ENCODE data around the gene RIPOR3.
A peak's percentile ranks its signal among the peaks of the same experiment; 100 is the strongest.

RIPOR3 gene, protein sequence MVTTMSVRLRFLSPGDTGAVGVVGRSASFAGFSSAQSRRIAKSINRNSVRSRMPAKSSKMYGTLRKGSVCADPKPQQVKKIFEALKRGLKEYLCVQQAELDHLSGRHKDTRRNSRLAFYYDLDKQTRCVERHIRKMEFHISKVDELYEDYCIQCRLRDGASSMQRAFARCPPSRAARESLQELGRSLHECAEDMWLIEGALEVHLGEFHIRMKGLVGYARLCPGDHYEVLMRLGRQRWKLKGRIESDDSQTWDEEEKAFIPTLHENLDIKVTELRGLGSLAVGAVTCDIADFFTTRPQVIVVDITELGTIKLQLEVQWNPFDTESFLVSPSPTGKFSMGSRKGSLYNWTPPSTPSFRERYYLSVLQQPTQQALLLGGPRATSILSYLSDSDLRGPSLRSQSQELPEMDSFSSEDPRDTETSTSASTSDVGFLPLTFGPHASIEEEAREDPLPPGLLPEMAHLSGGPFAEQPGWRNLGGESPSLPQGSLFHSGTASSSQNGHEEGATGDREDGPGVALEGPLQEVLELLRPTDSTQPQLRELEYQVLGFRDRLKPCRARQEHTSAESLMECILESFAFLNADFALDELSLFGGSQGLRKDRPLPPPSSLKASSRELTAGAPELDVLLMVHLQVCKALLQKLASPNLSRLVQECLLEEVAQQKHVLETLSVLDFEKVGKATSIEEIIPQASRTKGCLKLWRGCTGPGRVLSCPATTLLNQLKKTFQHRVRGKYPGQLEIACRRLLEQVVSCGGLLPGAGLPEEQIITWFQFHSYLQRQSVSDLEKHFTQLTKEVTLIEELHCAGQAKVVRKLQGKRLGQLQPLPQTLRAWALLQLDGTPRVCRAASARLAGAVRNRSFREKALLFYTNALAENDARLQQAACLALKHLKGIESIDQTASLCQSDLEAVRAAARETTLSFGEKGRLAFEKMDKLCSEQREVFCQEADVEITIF

DNA sequence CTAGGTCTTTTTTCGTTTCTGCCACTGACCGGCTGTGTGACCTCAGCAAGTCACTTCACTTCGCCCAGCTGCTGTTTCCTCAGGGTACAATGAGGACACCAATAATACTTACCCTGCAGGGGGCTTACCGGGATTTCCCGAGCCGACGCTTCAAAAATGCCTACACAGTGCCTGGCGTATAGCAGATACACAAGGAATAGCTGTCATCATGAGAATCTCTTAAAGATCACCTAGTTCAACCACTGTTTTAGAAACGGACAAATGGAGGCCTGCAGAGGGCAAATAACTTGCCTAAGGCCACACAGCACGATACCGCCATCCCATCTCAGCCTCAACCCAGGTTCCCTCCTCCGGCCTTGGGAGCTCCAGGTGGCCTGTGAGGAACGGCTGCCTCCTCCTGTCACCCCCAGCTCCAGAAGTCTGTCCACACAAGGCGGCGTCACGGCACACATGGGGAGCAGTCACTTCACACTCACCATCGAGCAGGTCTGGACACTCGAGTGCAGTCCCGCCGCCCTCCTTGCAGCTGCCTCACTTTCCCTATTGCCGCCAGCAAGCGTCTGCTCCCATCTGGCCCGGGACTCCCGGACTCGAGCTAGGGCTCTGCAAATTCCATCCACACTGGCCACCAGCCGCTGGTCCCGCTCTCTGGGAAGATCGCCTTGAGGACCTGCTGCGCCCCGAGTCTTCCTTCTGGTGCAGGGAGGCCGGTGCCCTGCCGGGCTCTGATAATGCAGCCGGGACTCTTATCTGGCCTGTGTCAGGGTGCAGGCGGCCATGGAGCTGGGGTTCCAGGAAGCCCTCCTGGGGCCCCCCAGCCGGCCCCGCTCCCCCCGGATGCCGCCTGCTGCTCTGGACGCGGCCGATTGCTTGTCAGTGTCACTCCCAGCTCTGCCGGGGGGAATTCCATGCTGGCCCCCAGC is at the start of gene RIPOR3:
Gene RIPOR3 (minus strand): TSS at position 893 of the 923 bp plus-strand sequence. CDS start 414 bp downstream, at position 479.
- DNase-seq, result peak; percentile 55

DNA sequence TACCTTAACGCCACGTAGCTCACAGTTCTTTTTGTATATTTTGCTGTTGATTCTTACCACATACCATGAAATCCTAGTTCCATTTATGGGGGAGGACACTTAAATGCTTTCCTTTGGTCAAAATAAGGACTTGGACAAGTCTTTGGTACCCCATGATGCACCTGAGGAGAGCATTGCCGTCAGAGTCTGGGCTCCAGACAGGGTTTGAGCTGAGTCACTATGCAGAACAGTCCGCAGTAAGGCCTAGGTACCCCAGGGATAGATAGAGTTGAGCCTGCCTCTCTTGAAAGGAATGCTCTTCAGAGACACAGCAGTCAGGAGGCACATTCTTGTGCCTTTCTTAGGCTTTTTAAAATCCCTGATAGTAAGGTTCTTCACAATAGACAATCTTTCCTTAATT is 46.0 kb upstream of the RIPOR3 start:
- DNase-seq, result no peak

DNA sequence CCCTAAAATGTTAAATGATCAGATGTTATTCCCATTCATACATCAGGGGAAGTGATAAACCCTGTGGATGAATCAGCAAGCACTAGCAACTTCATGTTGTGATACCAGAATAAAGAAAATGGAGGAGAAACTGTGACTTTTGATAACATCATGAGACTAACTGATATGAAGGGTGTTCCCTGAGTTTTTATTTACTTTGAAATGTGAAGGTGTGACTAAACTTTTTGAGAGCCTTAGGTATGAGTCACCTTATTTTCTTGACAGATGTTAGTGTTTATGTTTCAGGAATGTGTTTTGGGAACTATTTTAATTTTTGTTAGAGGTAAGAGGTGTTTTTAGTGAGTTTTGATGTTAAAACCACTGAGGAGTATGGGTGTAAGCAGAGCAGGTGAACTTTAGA is 44.5 kb upstream of the RIPOR3 start:
- DNase-seq, result no peak

DNA sequence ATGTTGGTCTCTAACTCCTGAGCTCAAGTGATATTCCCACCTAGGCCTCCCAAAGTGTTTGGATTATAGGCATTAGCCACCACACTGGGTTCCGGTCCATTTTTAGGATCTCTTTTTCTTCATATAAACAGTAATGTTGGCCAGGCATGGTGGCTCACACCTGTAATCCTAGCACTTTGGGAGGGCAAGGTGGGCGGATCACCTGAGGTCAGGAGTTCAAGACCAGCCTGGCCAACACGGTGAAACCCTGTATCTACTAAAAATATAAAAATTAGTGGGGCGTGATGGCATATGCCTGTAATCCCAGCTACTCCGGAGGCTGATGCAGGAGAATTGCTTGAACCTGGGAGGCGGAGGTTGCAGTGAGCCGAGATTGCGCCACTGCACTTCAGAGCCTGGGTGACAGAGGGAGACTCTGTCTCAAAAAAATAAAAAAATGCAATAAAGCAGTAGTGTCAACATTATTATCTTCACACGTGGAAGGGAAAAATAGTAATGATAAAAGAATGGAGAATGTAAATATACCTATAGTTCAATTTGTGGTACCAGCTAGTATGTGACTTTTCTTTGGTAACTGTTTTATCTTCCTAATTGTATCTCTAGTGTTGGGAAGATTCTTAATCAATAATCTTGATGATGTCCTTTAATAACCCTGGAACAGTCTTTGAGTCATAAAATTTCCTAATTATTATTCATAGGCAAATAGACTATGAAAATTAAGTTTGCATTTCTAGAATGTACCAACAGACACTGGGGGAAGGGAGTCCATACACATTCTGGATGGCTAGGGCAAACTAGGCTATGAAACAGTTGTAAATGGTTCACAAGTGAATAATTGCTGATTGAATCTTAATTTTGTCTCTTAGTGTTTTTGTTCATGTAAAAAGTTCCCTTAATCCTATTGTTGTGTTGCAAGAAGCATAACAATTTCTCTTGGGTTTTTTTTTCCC is 43.7 kb upstream of the RIPOR3 start:
- no peak for DNase-seq

DNA sequence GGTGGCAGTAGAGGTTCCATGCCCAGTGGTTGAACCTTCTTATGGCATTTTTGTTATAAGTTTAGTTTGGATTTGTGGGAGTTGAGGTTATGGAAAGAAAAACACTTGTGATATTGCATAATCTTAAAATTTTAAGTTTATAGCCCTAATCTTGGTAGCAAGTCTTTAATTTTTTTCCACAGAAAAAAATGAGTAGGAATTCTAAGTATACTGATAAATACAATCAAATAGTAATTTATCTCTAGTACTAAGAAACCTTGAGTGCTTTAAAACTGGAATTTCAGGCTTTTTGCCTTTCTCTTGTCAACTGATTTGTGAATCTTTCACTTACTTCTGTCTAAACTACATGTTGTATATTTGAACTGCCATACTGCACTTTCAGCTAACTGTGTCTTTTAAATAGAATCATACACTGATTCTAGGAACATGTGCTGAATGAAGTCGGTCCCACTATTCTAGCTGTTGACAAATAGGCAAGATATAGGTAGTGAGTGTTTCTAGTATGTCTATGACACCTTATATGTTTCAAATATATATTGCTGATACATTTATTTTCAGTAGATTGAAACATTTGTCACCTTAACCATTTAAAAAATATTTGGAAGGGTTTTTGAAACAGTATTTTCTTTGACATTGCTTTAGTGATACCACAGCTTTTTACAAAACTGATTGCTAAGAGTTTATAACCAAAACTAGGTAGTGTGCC is 42.5 kb upstream of the RIPOR3 start:
- no peak for DNase-seq

DNA sequence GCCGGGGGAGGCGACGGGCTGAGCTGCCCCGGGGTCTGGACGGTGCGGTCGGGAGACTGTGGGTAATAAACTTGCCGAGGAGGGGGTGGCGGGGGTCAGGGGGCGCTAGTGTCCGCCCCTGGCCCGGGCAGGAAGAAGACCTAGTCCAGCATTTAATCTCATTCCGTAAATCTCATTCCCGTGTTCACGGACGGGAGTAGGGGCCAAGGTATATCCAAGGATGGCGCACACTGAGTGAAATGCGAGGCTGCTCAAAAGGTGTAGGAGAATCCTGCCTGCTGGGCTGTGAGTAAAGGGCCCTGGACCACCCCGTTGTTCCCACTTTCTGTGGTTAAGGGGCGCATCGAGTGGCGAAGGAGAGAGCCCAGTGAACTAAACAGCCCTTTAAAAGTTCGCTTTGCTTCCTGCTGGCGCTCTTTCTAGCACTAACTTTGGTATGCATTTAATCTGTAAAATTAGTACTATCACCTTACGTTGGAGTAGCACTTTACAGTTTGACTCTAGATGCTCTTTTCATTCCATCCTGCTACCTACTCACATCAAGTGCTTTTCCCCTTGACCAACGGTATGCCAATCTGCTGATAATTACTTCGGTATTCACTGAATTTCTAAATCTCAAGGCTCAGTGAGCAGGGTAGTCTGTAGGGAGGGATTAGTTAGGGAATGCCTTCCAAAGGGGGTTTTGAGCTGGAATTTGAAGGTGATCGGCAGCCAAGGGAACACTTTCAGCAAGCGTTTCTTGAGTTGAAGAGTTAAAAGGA is 40.8 kb upstream of the RIPOR3 start:
- DNase-seq, result peak; percentile 55

DNA sequence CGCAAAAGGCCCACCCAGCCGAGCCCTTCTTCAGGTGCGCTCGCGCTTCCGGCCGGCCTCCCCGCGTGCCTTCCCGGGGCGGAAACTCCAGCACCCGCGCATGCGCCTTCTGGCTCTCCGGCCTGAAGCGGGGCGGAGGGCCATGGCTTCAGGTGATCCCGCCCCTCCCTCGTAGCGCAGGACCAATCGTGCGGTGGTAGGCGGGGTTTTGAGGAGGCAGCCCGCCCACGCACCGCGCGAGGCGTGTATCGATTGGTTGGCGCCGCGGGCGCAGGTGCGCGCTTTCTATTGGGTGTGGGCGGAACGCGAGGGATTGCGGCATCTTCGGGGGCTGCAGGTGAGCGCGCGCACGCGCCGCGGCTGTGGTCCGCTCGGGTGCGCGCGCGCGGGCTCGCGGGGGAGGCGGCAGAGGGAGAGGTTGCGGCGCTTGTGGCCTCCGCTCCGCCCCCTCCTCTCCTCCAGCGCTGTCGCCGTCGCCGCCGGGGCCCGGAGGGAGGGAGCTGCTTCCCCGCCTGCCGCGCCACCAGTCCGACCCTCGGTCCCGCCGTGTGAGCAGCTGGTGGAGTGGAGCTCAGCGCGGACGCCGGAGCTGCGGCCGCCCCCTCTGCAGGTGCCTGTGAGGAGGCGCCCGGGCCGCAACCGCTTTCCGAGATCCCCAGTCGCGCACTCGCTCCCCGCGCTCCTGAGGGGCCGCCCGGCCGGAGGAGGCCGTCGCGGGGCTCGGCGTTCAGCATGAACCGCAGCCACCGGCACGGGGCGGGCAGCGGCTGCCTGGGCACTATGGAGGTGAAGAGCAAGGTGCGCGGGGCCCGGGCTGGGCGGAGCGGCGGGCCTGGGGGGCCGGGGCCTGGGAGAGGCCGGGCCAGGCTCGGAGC is 40.0 kb upstream of the RIPOR3 start, which contains the start of gene PARD6B:
Gene PARD6B (plus strand): TSS at position 526 of the 875 bp plus-strand sequence. CDS start 207 bp downstream, at position 733.
- peak; percentile 99 for DNase-seq

DNA sequence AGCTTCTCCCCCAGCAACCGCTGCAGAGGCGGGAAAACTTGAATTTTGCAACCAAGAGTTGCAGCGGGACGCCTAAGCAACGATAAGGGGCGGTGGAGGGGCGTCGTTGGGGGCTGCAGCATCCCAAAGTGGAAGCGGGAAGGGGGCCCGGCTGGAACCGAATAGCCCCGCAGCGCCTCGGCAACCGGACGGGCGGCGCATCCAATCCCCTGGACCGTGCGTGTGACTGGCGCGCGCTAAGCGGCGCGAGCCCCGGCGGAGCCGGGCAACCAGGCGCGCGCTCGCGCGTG is 39.4 kb upstream of the RIPOR3 start:
- DNase-seq, result no peak

DNA sequence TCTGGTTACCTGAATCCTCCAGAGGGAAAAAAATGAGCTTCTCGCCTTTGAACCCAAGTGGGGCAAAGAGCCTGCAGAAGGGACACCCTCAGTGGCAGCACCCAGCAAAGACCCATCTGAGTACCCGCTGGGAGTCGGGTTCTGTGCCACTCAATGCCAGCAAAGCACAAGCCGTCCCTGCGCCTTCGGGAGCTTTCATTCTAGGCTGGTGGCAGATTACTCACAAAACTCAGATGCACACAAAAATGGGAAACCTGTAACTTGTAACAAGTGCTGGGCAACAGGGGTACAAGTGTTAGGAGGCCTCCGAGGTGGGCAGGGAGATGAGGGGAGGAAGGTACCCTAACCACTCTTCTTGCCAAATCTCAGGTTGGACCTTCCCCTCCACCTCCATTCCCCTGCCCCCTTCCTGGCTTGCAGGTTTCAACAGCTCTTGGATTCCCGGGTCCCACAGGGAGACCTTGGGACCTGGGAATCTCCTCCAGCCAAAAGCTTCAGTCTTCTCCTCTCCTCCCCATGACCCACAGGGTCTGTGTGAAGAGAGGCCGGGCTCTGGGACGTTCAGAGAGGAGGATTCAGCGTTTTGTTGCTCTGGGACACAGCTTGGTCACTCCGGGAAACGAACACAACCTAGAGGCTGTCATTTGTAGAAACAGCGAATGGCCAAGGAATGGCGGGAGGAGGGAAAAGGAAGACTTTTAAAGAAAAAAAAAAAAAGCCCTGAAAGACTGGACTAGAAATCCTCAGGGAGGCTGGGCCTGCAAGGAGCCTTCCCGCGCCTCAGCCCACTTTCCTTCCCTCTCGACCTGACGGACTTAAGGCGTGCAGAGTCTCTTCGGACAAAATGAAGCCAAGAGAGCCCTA is 38.8 kb upstream of the RIPOR3 start:
- no peak for DNase-seq

DNA sequence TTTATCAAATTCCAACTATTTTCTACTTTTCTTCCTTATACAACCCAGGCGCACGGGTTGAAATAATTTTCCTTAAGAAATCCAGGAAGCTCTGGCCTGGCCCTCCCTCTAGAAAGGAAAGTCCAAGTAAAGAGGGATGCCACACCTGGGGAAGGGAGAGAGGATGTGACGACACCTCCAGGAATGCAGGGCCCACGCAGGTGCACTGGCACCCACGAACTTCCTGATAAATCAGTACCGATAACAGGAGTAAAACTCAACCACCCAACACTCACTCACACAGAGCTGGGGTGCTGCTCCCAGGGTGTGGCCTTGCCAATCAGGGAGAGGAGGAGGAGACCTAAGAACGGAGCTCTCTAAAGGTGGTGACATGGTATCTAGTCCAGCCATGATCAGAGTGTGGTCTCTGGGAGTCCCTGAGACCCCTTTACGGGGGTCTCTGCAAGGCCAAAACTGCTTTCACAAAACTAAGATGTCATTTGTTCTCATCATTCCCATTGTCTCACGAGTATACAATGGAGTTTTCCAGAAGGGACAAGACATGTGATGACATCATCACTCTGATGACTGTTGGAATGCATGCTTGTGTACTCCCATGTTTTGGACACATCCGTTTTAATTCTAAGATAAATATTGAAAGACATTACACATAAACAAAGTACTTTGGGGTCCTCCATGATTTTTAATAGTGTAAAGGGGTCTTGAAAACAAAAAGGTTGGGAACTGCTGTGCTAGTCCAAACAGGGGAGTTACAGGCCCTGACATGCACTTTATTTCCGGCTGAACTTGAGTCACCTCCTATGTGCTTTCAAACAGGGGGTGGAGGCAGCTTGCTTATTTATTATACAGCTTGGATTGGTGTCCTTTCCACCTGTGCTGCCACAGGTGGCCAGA is 37.9 kb upstream of the RIPOR3 start:
- no peak for DNase-seq

DNA sequence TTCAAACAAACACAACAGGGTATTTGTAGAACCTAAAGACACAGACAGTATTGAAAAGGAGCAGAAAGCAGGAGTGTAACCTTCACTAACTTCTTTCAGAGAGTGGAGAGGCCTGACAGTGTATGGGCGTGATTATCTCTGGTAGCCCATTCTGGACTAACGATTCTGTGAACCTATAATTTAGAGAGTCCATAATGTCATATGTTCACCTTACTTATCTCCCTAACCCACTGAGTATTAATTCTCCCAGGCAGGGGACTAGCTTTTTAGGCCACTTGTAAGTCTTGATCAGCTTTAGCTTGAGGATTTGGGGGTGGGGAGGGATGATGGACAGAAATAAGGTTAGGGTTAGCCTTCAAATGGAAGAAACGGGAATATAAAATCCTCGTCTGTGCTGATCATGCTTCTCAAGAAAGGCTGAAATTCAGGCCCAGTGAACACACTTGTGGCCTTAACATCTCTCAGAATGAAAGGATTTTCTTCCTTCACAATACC is 37.2 kb upstream of the RIPOR3 start:
- no peak for DNase-seq

DNA sequence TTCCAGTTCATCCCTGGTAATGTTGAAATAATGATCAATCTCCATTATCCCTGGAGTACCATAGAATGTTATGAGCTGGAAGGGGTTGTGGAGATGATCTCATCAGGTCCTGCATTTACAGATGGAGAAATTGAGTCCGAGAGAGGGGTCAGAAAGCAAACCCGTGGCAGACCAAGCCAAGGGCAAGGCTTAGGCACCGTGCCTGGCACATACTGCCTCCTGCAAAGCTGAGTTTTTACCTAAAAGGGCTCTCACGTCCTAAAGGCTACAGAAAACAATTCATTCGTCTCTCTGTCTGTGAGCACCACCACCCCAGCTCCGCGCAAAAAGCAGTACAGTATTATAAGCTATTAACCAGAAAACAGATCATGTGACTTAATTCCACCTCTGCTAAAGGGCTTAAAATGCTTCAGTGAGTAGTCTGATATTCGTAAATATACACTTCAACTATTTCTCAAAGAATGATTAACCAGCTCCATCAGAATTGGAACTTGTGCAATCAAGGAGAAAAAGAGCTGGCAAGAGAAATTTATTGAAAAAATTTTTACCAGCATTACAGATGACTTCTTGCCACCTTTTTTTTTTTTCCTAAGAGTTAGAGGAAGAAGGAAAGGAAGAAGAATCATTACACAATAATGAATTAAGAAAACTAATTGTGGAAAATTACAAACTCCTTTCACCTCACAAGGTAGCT is 36.6 kb upstream of the RIPOR3 start:
- no peak for DNase-seq

DNA sequence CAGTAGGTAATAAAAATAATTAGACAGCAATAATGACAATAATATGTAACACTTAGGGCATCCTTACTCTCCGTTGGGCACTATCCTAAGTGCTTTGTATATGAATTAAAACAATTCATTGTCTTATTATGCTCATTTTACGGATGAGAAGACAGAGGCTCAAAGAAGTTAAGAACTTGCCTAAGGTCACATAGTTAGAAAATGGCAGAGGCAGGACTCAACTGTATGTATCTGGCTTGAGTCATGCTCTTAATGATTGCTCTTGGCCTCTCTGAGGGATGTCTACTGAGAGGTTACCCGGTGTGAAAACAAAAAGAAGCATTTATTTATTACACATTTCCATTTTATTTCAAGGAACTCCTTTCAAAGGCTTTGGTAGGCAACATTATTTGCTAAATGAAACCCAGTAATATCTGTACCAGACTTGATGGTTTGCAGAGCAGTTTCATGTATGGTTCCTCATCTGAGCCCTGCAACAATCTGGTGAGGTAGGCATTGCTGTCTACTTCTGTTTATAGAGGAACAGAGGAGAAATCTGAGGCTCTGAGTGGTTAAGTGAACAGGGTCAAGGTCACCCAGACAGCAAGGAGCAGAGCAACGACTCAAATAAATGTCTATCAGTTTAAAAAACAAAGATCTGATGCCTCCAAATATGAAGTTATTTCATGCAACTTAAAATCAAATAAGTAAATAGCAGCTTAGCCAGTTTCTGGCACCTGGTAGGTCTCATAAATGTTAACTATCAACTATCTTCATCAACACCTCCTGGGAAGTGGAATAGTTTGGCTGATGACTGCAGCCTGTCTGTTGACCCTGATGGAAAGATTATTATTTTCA is 35.8 kb upstream of the RIPOR3 start:
- no peak for DNase-seq

DNA sequence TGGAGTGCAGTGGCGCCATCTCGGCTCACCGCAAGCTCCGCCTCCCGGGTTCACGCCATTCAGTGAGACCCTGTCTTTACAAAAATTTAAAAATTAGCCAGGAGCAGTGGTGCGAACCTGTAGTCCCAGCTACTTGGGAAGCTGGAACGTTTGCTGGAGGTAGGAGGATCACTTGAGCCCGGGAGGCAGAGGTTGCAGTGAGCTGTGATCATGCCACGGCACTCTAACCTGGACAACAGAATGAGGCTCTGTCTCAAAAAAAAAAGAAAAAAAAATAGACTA is 34.3 kb upstream of the RIPOR3 start:
- no peak for DNase-seq
